ENCODE data around the gene HAPLN1.

- TF ChIP-seq POLR2A (IDR thresholded peaks at IDR 0.05) = no peak
- TF ChIP-seq CTCF (IDR thresholded peaks at IDR 0.05) = no peak
These were observed 48.0 kb downstream of the HAPLN1 start for GRCh38 chr5:83672646-83673045.
